Esophagus muscularis mucosa (tissue), 4 donors: ENCODE measurements around the gene MAP3K20. TPM values are rescaled to one million over a fixed set of nuclear protein-coding genes. Genes with fewer than 3 reads are reported as not detected.
"Not testable (repeated sequence)": the region's sequence is repeated elsewhere in the genome, so short reads cannot be mapped to it uniquely, and the experiment has no call there.

Experiments used
- DNase-seq: peaks from one replicate; pipeline ENCODE4 v3.0.0-alpha.2; 2017; ENCODE audit errors: extremely low spot score
- H3K27ac ChIP-seq, 4 donors: fragments of 200-600 bp; sonication (generic); replicated peaks in 1 of 4; 1 replicate in 3 of 4; 2 replicates in 1 of 4; pipeline ENCODE4 v1.5.1; 2016 to 2019; ENCODE audit warnings: mild to moderate bottlenecking in 1 of 4
- H3K27me3 ChIP-seq, 4 donors: fragments of 200-600 bp; sonication (generic); one replicate each; pipeline versions ENCODE4 v1.5.1 to v1.6.0; 2016 to 2019
- H3K36me3 ChIP-seq, 4 donors: fragments of 200-600 bp; sonication (generic); one replicate each; pipeline ENCODE4 v1.5.1; 2016 to 2019
- H3K4me1 ChIP-seq, 4 donors: fragments of 200-600 bp; sonication (generic); one replicate each; pipeline ENCODE4 v1.5.1; 2016 to 2019
- H3K4me3 ChIP-seq, 4 donors: fragments of 200-600 bp; sonication (generic); 1 replicate in 2 of 4; 2 replicates in 2 of 4; pipeline ENCODE4 v1.5.1; 2016 to 2019; ENCODE audit warnings: mild to moderate bottlenecking in 4 of 4, moderate library complexity in 1 of 4
- H3K9me3 ChIP-seq, 4 donors: fragments of 200-600 bp; sonication (generic); 1 replicate in 3 of 4; 2 replicates in 1 of 4; pipeline ENCODE4 v1.5.1; 2016 to 2019
- EP300 ChIP-seq: sonication (generic); formaldehyde crosslinking; IDR thresholded peaks from one replicate; pipeline ENCODE4 v1.6.1; 2017; ENCODE audit warnings: antibody characterized with exemption
- POLR2A ChIP-seq: fragments of 450-650 bp; IDR thresholded peaks from one replicate; pipeline ENCODE4 v1.6.1; 2017; ENCODE audit warnings: antibody characterized with exemption, moderate library complexity, mild to moderate bottlenecking, low read depth
- POLR2AphosphoS5 ChIP-seq, 2 donors: sonication (generic); formaldehyde crosslinking; IDR thresholded peaks; one replicate each; pipeline ENCODE4 v1.6.1; 2017; ENCODE audit warnings: antibody characterized with exemption in 2 of 2
- WGBS: methylation state at CpG from one replicate; pipeline ENCODE4 v1.1.5; 2018; 5-methylcytosine and 5-hydroxymethylcytosine counted together
- intact Hi-C: fragments of 100-400 bp; cut with DNase I; formaldehyde crosslinking; loops from one replicate; pipeline ENCODE4 v1.15.1; 2023
- total RNA-seq, 4 donors: library from RNA; depleted of rRNA; stranded (reverse); fragments of >200 nt; gene quantifications; one replicate each; pipeline versions ENCODE4 v1.1.0 to v1.2.1, GENCODE V29; 2016
- TF ChIP-seq, protein P1 (sequence below), 3 experiments: fragments of 200-600 bp in 2 of 3; fragments of 450-650 bp in 1 of 3; sonication (generic) in 2 of 3; IDR thresholded peaks; one replicate each; pipeline ENCODE4 v1.5.1; 2017 to 2019; ENCODE audit warnings: antibody characterized with exemption in 3 of 3, mild to moderate bottlenecking in 2 of 3, moderate library complexity in 1 of 3

The MAP3K20 gene
- total RNA-seq, 4 donors from 2014 or later, result 238 to 335 (median 267) TPM

DNA sequence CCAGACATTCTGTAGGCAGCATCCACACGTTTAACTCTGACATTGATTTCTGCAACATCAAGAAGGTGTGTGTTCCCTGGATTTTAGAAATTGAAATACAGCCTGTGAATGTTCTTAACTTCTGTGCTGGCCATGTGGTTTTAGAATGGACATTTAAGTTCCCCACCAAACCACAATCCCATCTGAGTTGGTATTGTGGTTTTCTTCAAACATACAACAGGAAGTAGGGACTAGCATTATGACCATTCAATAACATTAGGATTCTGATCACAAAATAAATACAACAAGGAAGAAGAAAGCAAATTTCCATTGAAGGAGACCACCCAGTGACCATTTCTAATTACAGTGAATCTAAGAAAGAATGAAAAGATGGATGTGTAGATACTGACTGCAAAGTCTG is 51.2 kb downstream of the MAP3K20 start:
- H3K9me3 ChIP-seq, result no peaks in the 10 kb centered on the region
- intact Hi-C loops, result no loop called here
- 50% methylated on average over 1 of the region's 1 CpG for WGBS
- no peak overlapping the region for H3K27ac ChIP-seq
- no peak overlapping the region for H3K4me3 ChIP-seq
- no peaks in the 10 kb centered on the region for H3K27me3 ChIP-seq
- no peak for DNase-seq
- H3K4me1 ChIP-seq, result peaks cover 34 to 50% (median 43%) of the 10 kb centered on the region in 4 donors
- H3K36me3 ChIP-seq, result no peaks in the 10 kb centered on the region
- TF ChIP-seq, protein P1, sequence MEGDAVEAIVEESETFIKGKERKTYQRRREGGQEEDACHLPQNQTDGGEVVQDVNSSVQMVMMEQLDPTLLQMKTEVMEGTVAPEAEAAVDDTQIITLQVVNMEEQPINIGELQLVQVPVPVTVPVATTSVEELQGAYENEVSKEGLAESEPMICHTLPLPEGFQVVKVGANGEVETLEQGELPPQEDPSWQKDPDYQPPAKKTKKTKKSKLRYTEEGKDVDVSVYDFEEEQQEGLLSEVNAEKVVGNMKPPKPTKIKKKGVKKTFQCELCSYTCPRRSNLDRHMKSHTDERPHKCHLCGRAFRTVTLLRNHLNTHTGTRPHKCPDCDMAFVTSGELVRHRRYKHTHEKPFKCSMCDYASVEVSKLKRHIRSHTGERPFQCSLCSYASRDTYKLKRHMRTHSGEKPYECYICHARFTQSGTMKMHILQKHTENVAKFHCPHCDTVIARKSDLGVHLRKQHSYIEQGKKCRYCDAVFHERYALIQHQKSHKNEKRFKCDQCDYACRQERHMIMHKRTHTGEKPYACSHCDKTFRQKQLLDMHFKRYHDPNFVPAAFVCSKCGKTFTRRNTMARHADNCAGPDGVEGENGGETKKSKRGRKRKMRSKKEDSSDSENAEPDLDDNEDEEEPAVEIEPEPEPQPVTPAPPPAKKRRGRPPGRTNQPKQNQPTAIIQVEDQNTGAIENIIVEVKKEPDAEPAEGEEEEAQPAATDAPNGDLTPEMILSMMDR (IDR thresholded peaks at IDR 0.05), result no peak
- TF ChIP-seq EP300 (no peak), POLR2AphosphoS5 (IDR thresholded peaks at IDR 0.05) (no peak), POLR2A (no peak)

DNA sequence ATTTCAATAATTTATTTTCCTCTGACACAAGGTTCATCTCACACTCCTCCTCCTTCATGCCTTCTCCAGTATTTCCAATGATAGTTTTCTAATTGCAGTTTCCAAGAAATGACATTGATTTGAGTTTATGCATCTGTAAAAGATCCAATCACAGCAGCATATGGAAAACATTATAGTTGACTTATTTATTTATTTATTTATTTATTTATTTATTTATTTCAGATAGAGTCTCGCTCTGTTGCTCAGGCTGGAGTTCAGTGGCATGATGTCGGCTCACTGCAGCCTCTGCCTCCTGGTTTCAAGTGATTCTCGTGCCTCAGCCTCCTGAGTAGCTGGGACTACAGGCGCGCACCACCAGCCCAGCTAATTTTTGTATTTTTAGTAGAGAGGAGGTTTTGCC is 52.5 kb downstream of the MAP3K20 start:
- H3K36me3 ChIP-seq, H3K27ac ChIP-seq, H3K27me3 ChIP-seq, H3K9me3 ChIP-seq, intact Hi-C loops, H3K4me3 ChIP-seq, DNase-seq: not testable (repeated sequence)
- peaks cover 38 to 57% (median 52%) of the 10 kb centered on the region in 4 donors for H3K4me1 ChIP-seq
- WGBS, result 88% methylated on average over 5 of the region's 5 CpGs

DNA sequence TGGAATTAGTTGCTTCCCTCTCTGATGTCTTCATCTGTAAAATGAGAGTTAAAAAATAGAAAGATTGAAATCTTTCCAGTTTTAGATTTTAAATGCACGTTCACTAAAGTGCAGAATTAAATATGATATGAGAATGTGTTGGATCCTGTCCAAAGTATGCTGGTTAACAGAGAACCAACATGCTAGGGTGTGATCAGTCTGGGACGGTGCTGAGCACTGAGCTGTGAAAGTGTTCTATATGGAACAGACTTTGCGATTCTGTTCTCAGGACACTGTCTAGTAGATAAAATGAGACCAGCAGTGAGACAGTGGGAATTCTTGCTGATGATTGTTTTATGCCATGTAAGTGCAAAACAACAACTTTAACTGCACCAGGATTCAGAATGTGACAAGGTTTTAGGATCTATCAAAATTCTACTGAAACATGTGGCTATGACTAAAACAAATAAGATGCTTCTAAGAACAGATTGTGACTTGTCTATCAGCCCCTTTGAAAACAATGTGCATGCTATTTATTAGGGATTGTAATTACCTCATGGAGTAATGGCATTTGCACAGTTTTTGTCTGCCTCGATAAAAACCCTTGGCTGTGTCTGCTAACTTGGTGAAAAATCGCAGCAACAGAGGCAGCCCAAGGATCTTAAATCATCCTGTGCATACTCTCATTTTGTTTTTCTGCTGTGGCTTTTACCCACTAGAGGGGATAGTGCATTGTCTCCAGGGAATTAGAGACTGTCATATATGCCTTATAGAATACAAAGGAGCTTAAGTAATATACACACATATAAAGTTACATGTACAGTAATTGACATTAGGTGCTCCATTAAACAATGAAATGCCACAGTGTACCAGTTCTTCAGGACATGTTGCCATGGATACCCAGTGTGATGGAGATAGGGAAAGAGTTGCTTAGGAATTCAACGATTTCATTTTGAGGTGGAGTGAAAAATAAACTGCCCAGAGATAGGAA is 55.1 kb downstream of the MAP3K20 start:
- no peaks in the 10 kb centered on the region for H3K9me3 ChIP-seq
- no peak overlapping the region for H3K27ac ChIP-seq
- intact Hi-C loops, result no loop called here
- H3K4me3 ChIP-seq, result no peak overlapping the region
- no peaks in the 10 kb centered on the region for H3K27me3 ChIP-seq
- WGBS, result 34% methylated on average over 6 of the region's 6 CpGs
- no peaks in the 10 kb centered on the region for H3K36me3 ChIP-seq
- no peak for TF ChIP-seq POLR2AphosphoS5 (IDR thresholded peaks at IDR 0.05)
- TF ChIP-seq, protein P1 (IDR thresholded peaks at IDR 0.05), result no peak
- no peak for TF ChIP-seq EP300
- no peak for TF ChIP-seq POLR2A
- no peak for DNase-seq
- H3K4me1 ChIP-seq, result peaks cover 29 to 65% (median 52%) of the 10 kb centered on the region in 4 donors

DNA sequence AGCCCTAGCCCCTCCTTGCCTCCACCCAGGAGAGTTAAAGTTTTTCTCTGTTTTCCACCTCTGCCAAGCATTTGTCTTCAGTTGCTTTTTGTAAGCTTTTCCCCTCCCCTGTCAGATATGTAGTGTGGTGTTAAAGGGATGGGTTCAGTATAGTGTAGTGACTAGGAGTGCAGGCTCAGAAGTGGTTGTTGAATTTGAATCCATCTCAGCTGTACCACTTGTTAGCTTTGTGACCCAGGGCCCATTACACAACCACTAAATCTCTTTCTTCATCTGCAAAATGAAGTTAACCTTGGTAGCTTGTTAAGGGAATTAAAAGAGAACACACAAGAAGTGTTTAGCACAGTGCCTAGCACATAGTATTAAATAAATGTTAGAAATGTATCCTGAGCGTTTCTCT is 56.9 kb downstream of the MAP3K20 start:
- H3K27me3 ChIP-seq, result no peaks in the 10 kb centered on the region

DNA sequence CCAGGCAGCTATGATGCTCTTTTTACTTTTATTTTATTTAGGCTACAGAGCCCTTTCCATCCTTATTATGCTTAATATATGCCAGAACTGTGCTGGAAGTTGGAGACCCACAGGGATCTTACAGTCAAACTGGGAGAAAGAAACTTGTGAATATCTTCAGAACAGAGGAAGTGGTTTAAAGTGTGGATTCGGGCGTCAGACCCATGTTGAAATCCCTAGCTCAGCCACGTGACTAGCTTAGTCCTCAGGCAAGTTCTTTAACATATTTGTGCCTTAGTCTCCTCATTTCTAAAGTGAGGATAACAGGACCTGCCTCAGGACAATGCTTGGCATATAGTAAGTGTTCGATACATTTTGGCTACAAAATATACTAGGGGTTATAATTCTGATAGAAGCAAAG is 59.1 kb downstream of the MAP3K20 start:
- Histone ChIP-seq H3K36me3 (no peaks in the 10 kb centered on the region), H3K27ac (no peak overlapping the region), H3K27me3 (no peaks in the 10 kb centered on the region), H3K4me3 (no peak overlapping the region), H3K9me3 (no peaks in the 10 kb centered on the region), H3K4me1 (peaks cover 46 to 87% (median 83%) of the 10 kb centered on the region in 4 donors)
- 80% methylated on average over 4 of the region's 4 CpGs for WGBS
- no peak for DNase-seq
- TF ChIP-seq, protein P1 (IDR thresholded peaks at IDR 0.05), result no peak
- no peak for TF ChIP-seq POLR2A
- TF ChIP-seq EP300, result no peak
- TF ChIP-seq POLR2AphosphoS5 (IDR thresholded peaks at IDR 0.05), result no peak
- intact Hi-C loops, result no loop called here

More for the DNA sequence above, 56.9 kb downstream of the MAP3K20 start:
- 56% methylated on average over 1 of the region's 1 CpG for WGBS
- intact Hi-C loops, result no loop called here
- H3K4me3 ChIP-seq, result no peak overlapping the region
- DNase-seq, result no peak
- H3K36me3 ChIP-seq, result no peaks in the 10 kb centered on the region
- H3K27ac ChIP-seq, result peak overlapping the region in 1 of 4 donors; percentile 20
- H3K4me1 ChIP-seq, result peaks cover 45 to 80% (median 69%) of the 10 kb centered on the region in 4 donors
- TF ChIP-seq POLR2AphosphoS5 (IDR thresholded peaks at IDR 0.05) (no peak), EP300 (no peak), POLR2A (no peak)
- TF ChIP-seq, protein P1 (IDR thresholded peaks at IDR 0.05), result no peak
- no peaks in the 10 kb centered on the region for H3K9me3 ChIP-seq
